HFFc6 (cell line): Measurements from ENCODE around the gene GLRX5. TPM values are rescaled to one million over a fixed set of nuclear protein-coding genes. Genes with fewer than 3 reads are reported as not detected.

ENCODE experiments used
- DNase-seq: peaks from one replicate; pipeline ENCODE4 v3.0.0-alpha.2; 2018
- H3K27ac Mint-ChIP-seq: 2 replicates; pipeline ENCODE4 v1.8.0; 2020; ENCODE audit warnings: mild to moderate bottlenecking, mixed read lengths
- H3K27me3 Mint-ChIP-seq: 2 replicates; pipeline ENCODE4 v1.8.0; 2021; ENCODE audit warnings: mild to moderate bottlenecking, moderate library complexity, mixed read lengths; ENCODE audit not compliant: insufficient read depth
- H3K36me3 Mint-ChIP-seq: 2 replicates; pipeline ENCODE4 v1.8.0; 2021; ENCODE audit warnings: low read depth, mixed read lengths
- H3K4me1 Mint-ChIP-seq: 2 replicates; pipeline ENCODE4 v1.8.0; 2020; ENCODE audit warnings: low read depth, mixed read lengths
- H3K4me3 Mint-ChIP-seq: 2 replicates; pipeline ENCODE4 v1.8.0; 2020; ENCODE audit warnings: mild to moderate bottlenecking, moderate library complexity, mixed read lengths
- H3K9me3 Mint-ChIP-seq: 2 replicates; pipeline ENCODE4 v1.8.0; 2020; ENCODE audit warnings: mild to moderate bottlenecking, mixed read lengths
- CTCF ChIP-seq: fragments of 200-600 bp; sonication (generic); IDR thresholded peaks from 2 replicates; pipeline ENCODE4 v1.5.0; 2021; ENCODE audit warnings: antibody characterized with exemption, mild to moderate bottlenecking
- total RNA-seq, 6 experiments: library from RNA; stranded (reverse); fragmentation: NEBNext Ultra II Directional; extraction: Animal tissue kit (Norgen Biotek cat#: 25700); gene quantifications; 2 replicates in 1 of 6; 3 replicates in 5 of 6; pipeline ENCODE4 v1.2.3, GENCODE V29; 2021

The GLRX5 gene
- total RNA-seq, 6 experiments from 2014 or later, result 38.7 to 47.2 (median 43.8) TPM

GRCh38 chr14:95557832-95558231 is 23.0 kb downstream of the GLRX5 start:
- Mint-ChIP-seq H3K4me1 (no peaks in the 10 kb centered on the region), H3K27me3 (peaks cover 5% of the 10 kb centered on the region), H3K9me3 (no peaks in the 10 kb centered on the region), H3K4me3 (no peak overlapping the region), H3K27ac (no peak overlapping the region), H3K36me3 (no peaks in the 10 kb centered on the region)
- no peak for DNase-seq
- no peak for TF ChIP-seq CTCF

- no peaks in the 10 kb centered on the region for H3K9me3 Mint-ChIP-seq
- peaks cover 5% of the 10 kb centered on the region for H3K27me3 Mint-ChIP-seq
- no peak for TF ChIP-seq CTCF
- no peak overlapping the region for H3K4me3 Mint-ChIP-seq
- H3K36me3 Mint-ChIP-seq, result no peaks in the 10 kb centered on the region
- no peak for DNase-seq
- H3K4me1 Mint-ChIP-seq, result no peaks in the 10 kb centered on the region
- no peak overlapping the region for H3K27ac Mint-ChIP-seq
Observed at GRCh38 chr14:95559203-95559602, 24.4 kb downstream of the GLRX5 start.

GRCh38 chr14:95561001-95561412 is 26.2 kb downstream of the GLRX5 start:
- H3K9me3 Mint-ChIP-seq, result no peaks in the 10 kb centered on the region
- DNase-seq, result peak; percentile 82

GRCh38 chr14:95562892-95563685 is 28.2 kb downstream of the GLRX5 start:
- no peak overlapping the region for H3K27ac Mint-ChIP-seq
- peaks cover 9% of the 10 kb centered on the region for H3K27me3 Mint-ChIP-seq
- no peaks in the 10 kb centered on the region for H3K9me3 Mint-ChIP-seq
- TF ChIP-seq CTCF, result no peak
- H3K4me1 Mint-ChIP-seq, result no peaks in the 10 kb centered on the region
- no peak for DNase-seq
- H3K4me3 Mint-ChIP-seq, result peak overlapping the region; percentile 38; the same call in 1 of the 2 replicates
- H3K36me3 Mint-ChIP-seq, result no peaks in the 10 kb centered on the region

More at GRCh38 chr14:95561001-95561412, 26.2 kb downstream of the GLRX5 start:
- H3K4me3 Mint-ChIP-seq, result no peak overlapping the region
- H3K36me3 Mint-ChIP-seq, result no peaks in the 10 kb centered on the region
- TF ChIP-seq CTCF, result peak; percentile 99
- H3K4me1 Mint-ChIP-seq, result no peaks in the 10 kb centered on the region
- no peak overlapping the region for H3K27ac Mint-ChIP-seq
- H3K27me3 Mint-ChIP-seq, result peaks cover 9% of the 10 kb centered on the region

- no peak for DNase-seq
- Mint-ChIP-seq H3K4me1 (no peaks in the 10 kb centered on the region), H3K27ac (no peak overlapping the region), H3K27me3 (peaks cover 9% of the 10 kb centered on the region), H3K36me3 (no peaks in the 10 kb centered on the region), H3K9me3 (no peaks in the 10 kb centered on the region), H3K4me3 (no peak overlapping the region)
- TF ChIP-seq CTCF, result no peak
Observed at GRCh38 chr14:95564060-95564459, 29.2 kb downstream of the GLRX5 start.
